ENCODE measurements around the gene DHRSX. TPM values are rescaled to one million over a fixed set of nuclear protein-coding genes. Genes with fewer than 3 reads are reported as not detected.
"Not testable (repeated sequence)": the region's sequence is repeated elsewhere in the genome, so short reads cannot be mapped to it uniquely, and the experiment has no call there.

DHRSX gene
- total RNA-seq, 1 donor from 2014 or later = 31.8 TPM

- Mint-ChIP-seq H3K4me1 (peaks cover 26% of the 10 kb centered on the region), H3K36me3 (peaks cover 13% of the 10 kb centered on the region), H3K9me3 (peaks cover 15% of the 10 kb centered on the region), H3K27ac (peak overlapping the region; percentile 19), H3K4me3 (peak overlapping the region; percentile 55), H3K27me3 (ENCODE audit: insufficient read depth, low read depth) (peaks cover 8% of the 10 kb centered on the region)
- Histone ChIP-seq H3K9ac (no peak overlapping the region), H3K27me3 (no peaks in the 10 kb centered on the region), H2AFZ (replicated peaks) (no peak overlapping the region), H3K9me3 (ENCODE audit: low read depth) (no peaks in the 10 kb centered on the region), H3F3A (ENCODE audit: low read depth) (no peaks in the 10 kb centered on the region), H3K4me2 (no peak overlapping the region), H3K4me3 (no peak overlapping the region), H3K4me1 (peaks cover 20% of the 10 kb centered on the region), H3K27ac (no peak overlapping the region), H4K20me1 (ENCODE audit: low read depth) (peaks cover 7% of the 10 kb centered on the region), H3K79me2 (ENCODE audit: low read depth) (peaks cover 88% of the 10 kb centered on the region), H3K36me3 (no peaks in the 10 kb centered on the region)
- TF ChIP-seq, protein P1, sequence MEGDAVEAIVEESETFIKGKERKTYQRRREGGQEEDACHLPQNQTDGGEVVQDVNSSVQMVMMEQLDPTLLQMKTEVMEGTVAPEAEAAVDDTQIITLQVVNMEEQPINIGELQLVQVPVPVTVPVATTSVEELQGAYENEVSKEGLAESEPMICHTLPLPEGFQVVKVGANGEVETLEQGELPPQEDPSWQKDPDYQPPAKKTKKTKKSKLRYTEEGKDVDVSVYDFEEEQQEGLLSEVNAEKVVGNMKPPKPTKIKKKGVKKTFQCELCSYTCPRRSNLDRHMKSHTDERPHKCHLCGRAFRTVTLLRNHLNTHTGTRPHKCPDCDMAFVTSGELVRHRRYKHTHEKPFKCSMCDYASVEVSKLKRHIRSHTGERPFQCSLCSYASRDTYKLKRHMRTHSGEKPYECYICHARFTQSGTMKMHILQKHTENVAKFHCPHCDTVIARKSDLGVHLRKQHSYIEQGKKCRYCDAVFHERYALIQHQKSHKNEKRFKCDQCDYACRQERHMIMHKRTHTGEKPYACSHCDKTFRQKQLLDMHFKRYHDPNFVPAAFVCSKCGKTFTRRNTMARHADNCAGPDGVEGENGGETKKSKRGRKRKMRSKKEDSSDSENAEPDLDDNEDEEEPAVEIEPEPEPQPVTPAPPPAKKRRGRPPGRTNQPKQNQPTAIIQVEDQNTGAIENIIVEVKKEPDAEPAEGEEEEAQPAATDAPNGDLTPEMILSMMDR (IDR thresholded peaks at IDR 0.05) = no peak
- TF ChIP-seq EZH2phosphoT487 (IDR thresholded peaks at IDR 0.05) (no peak), EZH2 (IDR thresholded peaks at IDR 0.05) (no peak)
- DNase-seq (ENCODE audit: low spot score) = no peak
These were observed 38.7 kb downstream of the DHRSX start for GRCh38 chrX:2462074-2462473.

DNA sequence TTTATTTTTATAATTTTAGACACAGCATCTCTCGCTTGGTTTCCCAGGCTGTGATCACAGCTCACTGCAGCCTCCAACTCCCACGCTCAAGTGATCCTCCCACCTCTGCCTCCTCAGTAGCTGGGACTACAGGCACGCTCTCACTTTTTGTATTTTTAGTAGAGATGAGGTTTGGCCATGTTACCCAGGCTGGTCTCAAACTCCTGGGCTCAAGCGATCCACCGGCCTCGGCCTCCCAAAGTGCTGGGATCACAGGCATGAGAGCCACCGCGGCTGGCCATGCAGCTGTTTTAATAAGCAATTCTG is 39.1 kb downstream of the DHRSX start:
- H3K4me1 ChIP-seq = peaks cover 20% of the 10 kb centered on the region
- H3K27me3 ChIP-seq = no peaks in the 10 kb centered on the region
- H3K27ac ChIP-seq = no peak overlapping the region
- no peak overlapping the region for H2AFZ ChIP-seq (replicated peaks)
- H3K36me3 ChIP-seq = no peaks in the 10 kb centered on the region
- Mint-ChIP-seq H3K36me3 (peaks cover 15% of the 10 kb centered on the region), H3K27ac (peak overlapping the region; percentile 46), H3K4me1 (peaks cover 29% of the 10 kb centered on the region), H3K27me3 (ENCODE audit: insufficient read depth, low read depth) (peaks cover 8% of the 10 kb centered on the region), H3K9me3 (peaks cover 16% of the 10 kb centered on the region), H3K4me3 (no peak overlapping the region)
- H3K4me3 ChIP-seq = no peak overlapping the region
- no peak for TF ChIP-seq EZH2 (IDR thresholded peaks at IDR 0.05)
- TF ChIP-seq EZH2phosphoT487 (IDR thresholded peaks at IDR 0.05) = no peak
- TF ChIP-seq, protein P1 (IDR thresholded peaks at IDR 0.05) = no peak
- peaks cover 7% of the 10 kb centered on the region for H4K20me1 ChIP-seq (ENCODE audit: low read depth)
- no peak for DNase-seq (ENCODE audit: low spot score)
- no peak overlapping the region for H3K9ac ChIP-seq
- no peaks in the 10 kb centered on the region for H3K9me3 ChIP-seq (ENCODE audit: low read depth)
- peaks cover 86% of the 10 kb centered on the region for H3K79me2 ChIP-seq (ENCODE audit: low read depth)
- H3F3A ChIP-seq (ENCODE audit: low read depth) = no peaks in the 10 kb centered on the region
- H3K4me2 ChIP-seq = no peak overlapping the region

DNA sequence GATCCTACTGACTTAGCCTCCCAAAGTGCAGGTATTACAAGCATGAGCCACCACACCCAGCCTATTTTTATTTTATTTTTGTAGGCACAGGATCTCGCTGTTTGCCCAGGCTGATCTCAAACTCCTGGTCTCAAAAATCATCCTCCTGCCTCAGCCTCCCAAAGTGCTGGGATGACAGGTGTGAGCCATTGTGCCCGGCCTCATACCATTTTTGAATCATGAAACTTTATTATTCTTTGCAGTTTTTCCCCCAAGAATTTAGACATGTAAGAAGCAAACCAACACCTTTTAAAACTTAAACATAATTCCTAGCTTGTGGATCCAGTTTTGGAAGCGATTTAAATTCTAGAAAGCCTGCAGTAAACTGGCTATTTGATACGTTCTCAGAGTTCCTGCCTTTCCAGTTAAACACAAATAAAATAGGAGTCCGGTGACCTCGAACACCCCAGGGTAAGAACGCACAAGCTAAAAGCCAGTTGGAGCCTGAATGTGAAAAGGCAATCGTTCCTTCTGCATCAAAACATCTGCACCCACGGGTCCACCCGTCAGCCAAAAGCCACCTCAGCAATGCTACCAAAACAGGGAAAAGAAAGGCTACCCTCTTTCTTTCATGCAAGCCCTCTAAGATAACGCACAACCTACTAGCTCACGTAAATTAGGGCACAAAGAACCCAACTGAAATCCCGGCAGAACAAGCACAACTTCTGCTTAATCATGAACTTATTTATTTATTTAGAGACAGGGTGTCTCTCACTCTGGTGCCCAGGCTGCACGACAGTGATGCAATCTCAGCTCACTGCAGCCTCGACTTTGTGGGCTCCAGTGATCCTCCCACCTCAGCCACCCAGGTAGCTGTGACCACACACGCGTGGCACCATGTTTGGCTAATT is 39.7 kb downstream of the DHRSX start:
- Histone ChIP-seq H3K4me1 (peaks cover 20% of the 10 kb centered on the region), H3K79me2 (ENCODE audit: low read depth) (peaks cover 80% of the 10 kb centered on the region)
- H3K27ac Mint-ChIP-seq; DNase-seq (ENCODE audit: low spot score); H3K36me3 ChIP-seq; H3K27me3 Mint-ChIP-seq (ENCODE audit: insufficient read depth, low read depth); H3F3A ChIP-seq (ENCODE audit: low read depth); H3K27ac ChIP-seq; H4K20me1 ChIP-seq (ENCODE audit: low read depth); H2AFZ ChIP-seq (replicated peaks); H3K4me3 Mint-ChIP-seq; H3K9me3 ChIP-seq (ENCODE audit: low read depth); H3K9ac ChIP-seq; H3K27me3 ChIP-seq; H3K4me2 ChIP-seq; H3K4me3 ChIP-seq: not testable (repeated sequence)
- peaks cover 29% of the 10 kb centered on the region for H3K4me1 Mint-ChIP-seq
- H3K36me3 Mint-ChIP-seq = peaks cover 13% of the 10 kb centered on the region
- peaks cover 12% of the 10 kb centered on the region for H3K9me3 Mint-ChIP-seq

DNA sequence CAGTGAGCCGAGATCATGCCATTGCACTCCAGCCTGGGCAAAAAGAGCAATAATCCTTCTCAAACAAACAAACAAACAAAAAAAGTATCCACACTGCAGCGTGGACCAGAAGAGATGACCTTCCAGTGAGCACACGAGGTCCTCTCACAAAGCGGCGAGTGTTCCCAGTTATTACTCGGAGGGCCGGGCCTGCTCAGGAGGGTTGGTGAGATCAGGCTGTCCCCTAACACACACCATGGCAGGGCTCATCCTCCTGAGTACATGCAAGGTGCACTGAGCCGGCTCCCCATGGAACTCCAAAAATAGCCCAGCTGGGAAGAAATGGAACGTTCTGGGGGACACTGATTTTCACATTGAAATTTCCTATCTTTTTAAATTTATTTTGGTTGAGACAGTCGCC is 40.7 kb downstream of the DHRSX start:
- not testable (repeated sequence) for H4K20me1 ChIP-seq (ENCODE audit: low read depth); H3K4me3 Mint-ChIP-seq; H3K9me3 ChIP-seq (ENCODE audit: low read depth); H3K27me3 ChIP-seq; H2AFZ ChIP-seq (replicated peaks); H3K9ac ChIP-seq; H3K27me3 Mint-ChIP-seq (ENCODE audit: insufficient read depth, low read depth); H3K36me3 Mint-ChIP-seq; H3F3A ChIP-seq (ENCODE audit: low read depth); H3K9me3 Mint-ChIP-seq; DNase-seq (ENCODE audit: low spot score); H3K4me3 ChIP-seq; H3K4me2 ChIP-seq; H3K36me3 ChIP-seq
- peaks cover 29% of the 10 kb centered on the region for H3K4me1 Mint-ChIP-seq
- Histone ChIP-seq H3K79me2 (ENCODE audit: low read depth) (peaks cover 79% of the 10 kb centered on the region), H3K4me1 (peaks cover 20% of the 10 kb centered on the region), H3K27ac (peak overlapping the region; percentile 13)
- peak overlapping the region; percentile 46 for H3K27ac Mint-ChIP-seq

All from neural progenitor cell (in vitro differentiated cells).